ENCODE data around the gene PDE4C.

The PDE4C gene

GRCh38 chr19:18254546-18255503, 28.6 kb upstream of the PDE4C start:
- no peak for DNase-seq

DNA sequence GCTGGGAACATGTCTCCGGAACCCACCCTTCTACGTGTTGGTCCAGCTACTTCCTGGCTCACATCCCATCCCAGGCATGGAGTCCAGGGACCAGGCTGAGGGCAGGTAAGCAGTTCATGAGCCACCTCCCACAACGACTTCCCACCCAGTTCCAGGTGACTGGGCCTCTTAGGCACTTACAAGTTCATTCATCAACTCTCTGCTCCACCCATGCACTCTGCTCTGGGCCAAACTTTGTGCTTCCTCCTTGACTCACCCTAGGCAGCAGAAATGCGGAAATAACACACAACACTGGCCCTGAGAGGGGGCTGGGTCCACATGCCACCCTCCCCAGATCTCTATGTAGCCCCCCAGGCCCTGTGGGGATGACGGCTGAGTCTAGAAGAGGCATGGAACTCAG, 27.5 kb upstream of the PDE4C start:
- DNase-seq: peak; percentile 40

GRCh38 chr19:18253130-18253529, 26.9 kb upstream of the PDE4C start:
- no peak for DNase-seq

DNA sequence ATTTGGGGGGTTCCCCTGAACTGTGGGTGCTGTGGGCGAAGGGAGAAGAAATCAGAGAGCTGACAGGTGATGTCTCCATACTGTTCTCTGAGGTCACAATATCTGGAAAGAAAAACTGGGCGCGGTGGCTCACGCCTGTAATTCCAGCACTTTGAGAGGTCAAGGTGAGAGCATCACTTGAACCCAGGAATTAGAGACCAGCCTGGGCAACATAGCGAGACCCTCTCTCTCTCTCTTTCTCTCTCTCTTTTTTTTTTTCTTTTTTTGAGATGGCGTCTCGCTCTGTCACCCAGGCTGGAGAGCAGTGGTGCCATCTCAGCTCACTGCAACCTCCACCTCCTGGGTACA, 26.1 kb upstream of the PDE4C start:
- no peak for DNase-seq

DNA sequence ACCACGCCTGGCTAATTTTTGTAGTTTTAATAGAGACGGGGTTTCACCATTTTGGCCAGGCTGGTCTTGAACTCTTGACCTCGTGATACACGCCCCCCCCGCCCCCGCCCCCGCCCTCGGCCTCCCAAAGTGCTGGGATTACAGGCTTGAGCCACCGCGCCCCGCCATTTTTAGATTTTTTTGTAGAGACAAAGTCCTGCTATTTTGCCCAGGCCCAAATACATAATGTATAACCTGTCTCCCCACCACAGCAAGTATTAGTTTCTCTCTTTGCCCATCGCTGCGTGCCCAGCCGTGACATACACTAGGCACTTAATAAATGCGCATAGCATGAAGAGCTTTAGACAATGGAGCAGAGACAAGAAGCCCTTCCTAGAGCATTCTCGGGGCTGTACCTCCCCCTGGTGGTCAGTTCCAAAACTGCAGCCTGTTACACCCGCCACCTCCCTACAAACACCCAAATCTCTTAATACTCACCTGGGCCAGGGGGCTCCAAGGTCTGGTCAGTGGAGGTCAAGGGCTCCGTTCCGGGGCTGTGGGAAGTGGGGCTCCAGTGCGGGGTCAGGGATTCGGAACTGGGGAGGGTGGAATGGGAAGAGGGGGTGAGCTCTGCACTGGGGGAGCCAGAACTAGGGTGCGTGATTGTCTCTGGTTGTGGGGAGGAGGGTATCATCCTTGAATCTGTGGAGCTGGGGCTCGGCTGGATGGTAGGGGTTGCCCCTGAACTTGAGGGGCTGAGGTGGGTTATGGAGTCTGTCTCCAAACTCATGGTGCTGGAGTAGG, 25.5 kb upstream of the PDE4C start:
- DNase-seq: peak; percentile 84

DNA sequence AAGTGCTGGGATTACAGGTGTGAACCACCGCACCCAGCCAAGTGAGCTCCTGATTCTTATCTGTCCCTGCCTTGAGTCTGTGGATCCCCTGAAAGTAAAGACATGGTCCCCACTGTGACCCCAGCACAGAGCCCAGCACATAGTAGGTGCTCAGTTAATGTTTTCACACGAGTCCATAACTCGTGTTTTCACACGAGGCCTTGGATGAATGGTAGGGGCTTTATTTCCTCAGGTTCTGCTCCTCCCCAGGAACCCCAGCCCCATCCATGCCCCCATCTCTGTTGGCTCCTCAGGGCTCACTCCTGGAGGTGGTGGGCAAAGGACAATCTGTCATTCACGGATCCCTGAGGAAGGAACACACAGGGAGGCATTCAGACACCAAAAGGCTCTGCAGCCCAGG, 23.6 kb upstream of the PDE4C start:
- no peak for DNase-seq

DNA sequence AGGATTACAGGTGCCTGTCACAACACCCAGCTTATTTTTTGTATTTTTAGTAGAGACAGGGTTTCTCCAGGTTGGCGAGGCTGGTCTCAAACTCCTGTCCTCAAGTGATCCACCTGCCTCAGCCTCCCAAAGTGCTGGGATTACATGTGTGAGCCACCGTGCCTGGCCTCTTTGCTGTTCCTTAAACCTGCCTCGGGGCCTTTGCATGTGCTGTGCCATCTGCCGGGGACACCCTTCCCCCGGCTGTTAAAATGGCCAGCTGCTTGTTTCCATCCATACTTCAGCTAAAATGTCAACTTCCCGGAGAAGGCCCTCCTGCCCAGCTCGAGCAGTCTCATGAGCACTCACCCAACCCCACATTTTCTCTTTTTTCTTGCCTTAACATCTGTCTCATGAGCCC, 19.1 kb upstream of the PDE4C start:
- no peak for DNase-seq

DNA sequence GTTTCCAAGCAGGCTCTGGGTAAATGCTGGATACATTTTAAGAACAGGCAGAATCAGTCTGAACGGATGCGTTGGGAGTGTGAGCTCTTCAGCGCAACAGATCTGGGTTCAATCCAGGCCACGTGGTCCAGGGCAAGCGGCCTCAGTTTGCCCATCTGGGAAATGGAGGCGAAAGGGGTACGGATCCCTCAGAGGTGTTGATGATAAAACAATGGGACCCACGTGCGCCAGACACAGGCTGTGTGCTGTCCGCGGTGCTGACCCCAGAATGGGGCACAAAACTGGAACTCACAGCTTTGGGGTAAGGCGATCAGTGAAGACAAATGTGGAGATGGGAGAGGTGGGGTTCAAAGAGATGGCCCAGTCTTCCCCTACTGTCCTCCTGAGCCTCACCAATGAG, 13.1 kb upstream of the PDE4C start:
- DNase-seq: peak; percentile 47

DNA sequence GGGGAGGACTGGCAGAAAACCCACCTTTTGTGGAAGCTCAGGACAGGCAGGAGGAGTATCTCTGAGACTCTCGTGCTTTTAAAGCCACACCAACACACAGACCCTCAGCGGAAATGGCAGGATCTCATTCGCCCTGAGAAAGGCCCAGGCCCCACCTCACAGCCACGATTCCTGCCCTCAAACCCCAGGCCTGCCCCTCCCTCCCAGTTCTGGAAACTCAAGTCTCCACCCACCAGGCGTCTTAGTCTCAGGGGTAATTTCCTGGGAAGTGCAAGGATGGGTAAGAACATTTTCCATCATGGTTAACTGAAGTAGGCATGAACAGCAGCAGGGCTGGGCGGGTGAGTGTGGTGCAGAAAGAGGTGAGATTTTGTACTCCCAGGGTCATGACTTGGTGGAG, 8.0 kb upstream of the PDE4C start:
- no peak for DNase-seq

GRCh38 chr19:18233224-18233825, 7.1 kb upstream of the PDE4C start:
- peak; percentile 85 for DNase-seq

- peak; percentile 47 for DNase-seq
These were observed 6.4 kb upstream of the PDE4C start for GRCh38 chr19:18232540-18233223.

- no peak for DNase-seq
These were observed 5.5 kb upstream of the PDE4C start for GRCh38 chr19:18231775-18232174.

GRCh38 chr19:18230941-18231734, 4.9 kb upstream of the PDE4C start:
- DNase-seq: no peak

DNA sequence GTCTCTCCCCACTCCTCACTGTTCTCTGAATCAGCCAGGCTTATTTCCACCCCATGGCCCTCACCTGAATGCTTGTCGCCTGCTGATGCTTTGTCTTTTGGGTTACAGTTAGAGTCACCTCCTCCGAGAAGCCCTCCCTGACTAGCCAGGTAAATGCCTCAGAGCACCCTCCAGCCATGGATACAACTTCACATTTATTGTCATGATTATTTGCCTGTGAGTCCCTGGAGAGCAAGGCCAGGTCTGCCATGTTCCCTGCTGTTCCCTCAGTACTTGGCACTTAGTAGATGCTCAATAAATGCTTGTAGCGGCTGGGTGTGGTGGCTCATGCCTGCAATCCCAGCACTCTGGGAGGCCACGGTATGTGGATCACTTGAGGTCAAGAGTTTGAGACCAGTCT, 3.7 kb upstream of the PDE4C start:
- no peak for DNase-seq

DNA sequence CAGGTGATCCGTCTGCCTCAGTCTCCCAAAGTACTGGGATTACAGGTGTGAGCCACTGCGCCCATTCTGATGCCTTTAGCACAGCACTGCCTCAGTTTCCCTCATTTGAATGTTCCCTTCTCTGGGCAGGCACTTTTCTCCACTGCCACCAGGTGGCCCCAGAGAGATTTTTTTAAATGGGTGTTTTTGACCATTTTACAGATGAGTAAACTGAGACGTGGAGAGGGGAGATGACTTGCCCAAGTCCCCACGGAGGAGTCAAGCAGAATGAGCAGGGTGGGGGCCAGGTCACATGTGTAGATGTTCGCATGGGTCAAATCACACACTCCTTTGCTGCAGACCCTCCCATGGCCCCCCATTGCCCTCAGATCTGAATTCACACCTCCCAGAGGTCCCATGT, 3.2 kb upstream of the PDE4C start:
- no peak for DNase-seq

- DNase-seq: no peak
These were observed 1.6 kb upstream of the PDE4C start for GRCh38 chr19:18227781-18228271.

GRCh38 chr19:18226956-18227780, 930 bp upstream of the PDE4C start:
- no peak for DNase-seq

- DNase-seq: no peak
These were observed 910 bp downstream of the PDE4C start for GRCh38 chr19:18225355-18225701.

GRCh38 chr19:18224525-18225354, 1.5 kb downstream of the PDE4C start:
- peak; percentile 98 for DNase-seq

- peak; percentile 76 for DNase-seq
These were observed 2.2 kb downstream of the PDE4C start for GRCh38 chr19:18223860-18224524.

All from hematopoietic multipotent progenitor cell treated with erythropoietin and hydrocortisone succinate and interleukin-3 and kit ligand, for 4 days (in vitro differentiated cells).